ENCODE results near the gene GPR156.
"Not testable (repeated sequence)": the region's sequence is repeated elsewhere in the genome, so short reads cannot be mapped to it uniquely, and the experiment has no call there.

GPR156 gene

DNA sequence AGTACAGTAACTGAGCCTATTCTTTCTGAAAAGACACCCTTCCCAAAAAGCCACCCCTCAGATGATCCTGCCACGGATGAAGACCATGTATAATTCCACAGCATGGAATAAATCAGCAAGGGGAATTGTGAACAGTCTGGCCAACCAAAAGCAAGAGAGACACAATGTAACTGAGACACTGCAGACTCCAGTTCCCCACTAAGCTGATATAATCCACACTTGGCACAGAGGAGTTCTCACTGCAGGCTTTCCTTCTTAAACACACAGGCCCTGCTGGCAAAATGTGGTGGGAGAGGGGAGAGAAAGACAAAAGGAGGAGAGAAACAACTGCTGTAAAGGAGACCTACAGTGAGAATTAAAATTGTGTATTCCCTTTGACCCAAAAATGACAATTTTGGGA, 12.7 kb downstream of the GPR156 start:
- no peak for DNase-seq

- DNase-seq = no peak
Measured at GRCh38 chr3:120265989-120266388, 19.0 kb downstream of the GPR156 start.

- no peak for DNase-seq
Measured at GRCh38 chr3:120264963-120265362, 20.1 kb downstream of the GPR156 start.

GRCh38 chr3:120263792-120264191, 21.2 kb downstream of the GPR156 start:
- DNase-seq = no peak

- no peak for DNase-seq
Measured at GRCh38 chr3:120258009-120258408, 27.0 kb downstream of the GPR156 start.

DNA sequence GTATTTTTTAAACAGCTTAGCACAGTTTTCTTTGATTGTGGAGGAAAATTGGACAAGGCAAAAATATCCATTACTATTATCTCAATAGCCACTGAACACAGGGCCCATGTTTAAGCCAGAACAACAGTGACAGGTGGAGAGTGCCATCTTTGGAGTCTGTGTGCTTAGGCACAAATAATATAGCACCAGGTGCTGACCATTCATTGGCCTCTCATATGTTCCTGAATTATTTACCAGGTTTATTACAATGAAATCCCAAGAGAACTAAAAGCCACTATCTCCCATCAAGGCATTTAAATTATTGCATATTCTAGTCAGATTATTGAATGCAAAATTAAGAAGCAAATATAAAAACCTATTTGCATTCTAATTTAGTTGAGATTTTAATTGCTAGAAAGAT, 39.6 kb downstream of the GPR156 start:
- DNase-seq = no peak

DNA sequence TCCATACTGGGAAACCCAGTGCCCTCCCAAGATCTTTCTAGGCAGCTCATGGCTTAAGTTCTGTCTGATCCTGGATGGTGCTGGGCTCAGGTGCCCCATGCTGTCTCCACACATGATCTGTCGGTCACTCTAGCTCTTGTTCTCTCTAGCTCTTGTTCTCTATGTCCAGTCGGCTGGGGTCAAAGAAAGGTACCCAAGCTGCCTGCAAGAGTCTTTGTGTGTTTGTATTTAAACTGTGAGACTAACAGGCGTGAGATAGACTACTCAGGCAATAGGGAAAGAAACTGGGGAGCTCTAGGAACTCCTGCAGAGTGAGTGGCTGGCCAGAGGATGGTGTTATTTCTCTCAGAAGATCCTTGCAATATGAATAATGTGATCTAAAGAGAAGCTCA, 40.2 kb downstream of the GPR156 start:
- DNase-seq = no peak

DNA sequence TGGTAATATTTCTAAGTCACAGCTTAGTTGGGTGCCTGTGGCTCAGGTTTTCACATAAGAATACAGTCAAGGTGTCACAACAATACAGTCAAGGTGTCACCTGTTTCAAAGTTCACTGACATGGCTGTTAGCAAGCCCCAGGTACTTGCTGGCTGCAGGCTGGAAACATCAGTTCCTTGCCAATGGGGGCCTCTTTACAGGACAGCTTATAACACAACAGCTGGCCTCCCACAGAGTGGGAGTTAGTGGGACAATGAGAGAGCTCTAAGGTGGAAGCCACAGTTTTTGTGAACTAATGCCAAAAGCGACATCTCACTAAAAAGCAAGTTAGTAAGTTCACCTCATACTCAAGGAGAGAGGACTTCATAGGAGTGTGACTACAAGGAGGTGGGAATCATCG, 45.4 kb downstream of the GPR156 start:
- no peak for DNase-seq

- DNase-seq = no peak
Measured at GRCh38 chr3:120227710-120228347, 57.2 kb downstream of the GPR156 start.

- DNase-seq = no peak
Measured at GRCh38 chr3:120224237-120224636, 60.8 kb downstream of the GPR156 start.

DNA sequence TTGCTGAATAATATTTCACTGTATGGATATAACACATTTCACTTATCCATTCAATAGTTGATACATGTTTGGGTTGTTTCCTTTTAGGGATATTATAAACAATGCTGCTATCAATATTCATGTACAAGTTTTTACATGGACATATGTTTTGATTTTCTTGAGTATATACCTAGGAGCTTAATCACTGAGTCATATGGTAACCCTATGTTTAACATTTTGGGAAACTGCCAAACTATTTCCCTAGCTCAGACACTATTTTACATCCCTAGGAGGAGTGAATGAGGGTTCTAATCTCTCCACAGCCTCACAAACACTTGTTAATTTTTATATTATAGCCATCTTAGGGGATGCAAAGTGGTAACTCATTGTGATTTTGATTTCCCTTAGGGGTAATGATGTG, 66.0 kb downstream of the GPR156 start:
- no peak for DNase-seq

- DNase-seq = not testable (repeated sequence)
Measured at GRCh38 chr3:120216633-120217032, 68.4 kb downstream of the GPR156 start.

GRCh38 chr3:120214176-120214575, 70.8 kb downstream of the GPR156 start:
- no peak for DNase-seq

DNA sequence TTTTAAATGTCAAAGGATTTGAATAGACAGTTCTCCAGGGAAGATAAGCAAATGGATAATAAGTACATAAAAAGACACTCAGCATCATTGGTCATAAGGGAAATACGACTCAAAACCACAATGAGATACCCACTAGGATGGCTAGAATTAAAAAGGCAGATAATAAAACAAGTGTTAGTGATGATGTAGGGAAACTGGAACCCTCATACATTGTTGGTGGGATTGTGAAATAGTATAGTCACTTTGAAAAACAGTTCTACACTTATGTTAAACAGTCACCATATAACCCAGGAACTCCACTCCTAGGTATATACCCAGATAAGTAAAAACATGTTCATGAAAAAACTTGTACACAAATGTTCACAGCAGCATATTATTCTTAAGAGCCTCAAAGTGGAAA, 72.5 kb downstream of the GPR156 start:
- no peak for DNase-seq

DNA sequence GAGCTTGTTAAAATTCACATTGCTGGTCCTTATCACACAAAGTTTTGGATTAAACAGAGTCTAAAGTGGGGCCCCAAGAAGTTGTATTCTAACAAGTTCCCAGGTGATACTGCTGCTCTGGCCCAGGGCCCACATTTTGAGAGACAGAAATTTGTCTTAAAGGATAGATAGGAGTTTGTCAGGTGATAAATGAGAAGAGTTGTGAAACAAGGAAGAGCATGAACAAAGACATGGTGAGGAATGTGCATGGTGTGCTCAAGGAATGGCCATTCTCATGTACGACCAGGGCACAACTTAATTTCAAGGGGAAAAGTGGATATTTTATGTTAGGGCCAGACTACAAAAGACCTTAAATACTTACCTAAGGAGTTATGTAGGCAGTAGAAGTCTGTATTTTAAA, 75.6 kb downstream of the GPR156 start:
- no peak for DNase-seq

DNA sequence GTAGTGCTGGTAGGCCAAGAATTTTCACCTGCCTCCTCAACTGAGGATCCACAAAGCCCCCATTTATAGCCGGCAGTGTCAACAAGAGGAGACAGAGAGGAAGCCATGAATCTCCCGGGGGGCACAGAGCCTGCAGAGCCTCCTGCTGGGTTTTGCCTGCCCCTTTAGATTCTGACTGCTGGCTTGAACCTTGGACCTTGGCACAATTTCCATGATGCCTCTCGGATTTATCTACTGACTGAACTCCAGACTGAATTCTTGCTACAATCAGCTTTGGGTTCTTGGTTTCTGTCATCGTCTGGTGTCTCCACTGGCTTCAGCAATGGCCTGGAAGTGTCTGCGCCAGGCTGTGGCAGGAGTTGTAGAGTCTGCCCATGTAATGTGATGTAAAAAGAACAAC, 80.7 kb downstream of the GPR156 start:
- no peak for DNase-seq

DNA sequence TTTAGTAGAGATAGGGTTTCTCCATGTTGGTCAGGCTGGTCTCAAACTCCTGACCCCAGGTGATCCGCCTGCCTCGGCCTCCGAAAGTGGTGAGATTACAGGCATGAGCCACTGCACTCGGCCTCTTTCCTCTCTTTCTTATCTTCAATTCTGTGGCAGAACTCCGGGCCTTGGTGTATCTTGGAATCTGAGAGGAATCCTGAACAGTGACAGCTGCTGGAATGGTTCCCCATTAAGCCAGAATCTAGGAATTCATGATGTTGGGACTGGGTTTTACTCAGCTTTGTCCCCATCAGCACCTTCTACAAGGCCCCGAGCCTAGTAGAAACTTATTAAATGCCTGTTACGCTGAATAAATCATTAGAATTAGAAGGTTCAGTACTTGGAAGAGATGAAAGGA, 81.4 kb downstream of the GPR156 start:
- no peak for DNase-seq

DNA sequence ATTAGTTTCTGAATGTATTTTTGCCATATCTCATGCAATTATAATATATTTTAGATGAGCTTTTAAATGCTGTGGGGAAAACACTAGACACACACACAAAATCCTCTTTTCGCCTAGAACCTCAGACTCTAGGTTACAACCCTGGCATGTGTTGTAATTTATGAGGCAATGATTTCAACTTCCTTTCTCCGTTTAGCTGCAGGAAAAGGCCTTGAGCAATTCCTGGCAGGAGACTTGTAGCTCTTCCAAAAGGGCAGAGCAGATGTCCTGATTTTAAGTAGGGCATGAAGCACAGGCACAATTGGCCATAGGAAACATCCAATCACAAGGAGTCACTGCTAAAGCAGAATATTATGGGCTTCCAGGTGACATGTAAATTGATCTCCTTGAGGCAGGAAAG, 82.0 kb downstream of the GPR156 start:
- DNase-seq = no peak

DNA sequence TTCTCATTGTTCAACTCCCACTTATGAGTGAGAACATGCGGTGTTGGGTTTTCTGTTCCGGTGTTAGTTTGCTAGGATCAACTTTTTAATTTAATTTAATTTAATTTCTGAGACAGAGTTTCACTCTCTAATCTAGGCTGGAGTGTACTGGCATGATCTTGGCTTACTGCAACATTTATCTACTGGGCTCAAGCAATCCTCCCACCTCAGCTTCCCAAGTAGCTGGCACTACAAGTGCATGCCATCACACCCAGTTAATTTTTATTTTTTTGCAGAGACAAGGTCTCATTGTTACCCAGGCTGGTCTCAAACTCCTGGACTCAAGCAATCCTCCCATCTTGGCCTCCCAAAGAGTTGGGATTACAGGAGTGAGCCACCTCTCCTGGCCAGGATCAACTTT, 82.7 kb downstream of the GPR156 start:
- no peak for DNase-seq

GRCh38 chr3:120200493-120201235, 84.4 kb downstream of the GPR156 start:
- DNase-seq = no peak

DNA sequence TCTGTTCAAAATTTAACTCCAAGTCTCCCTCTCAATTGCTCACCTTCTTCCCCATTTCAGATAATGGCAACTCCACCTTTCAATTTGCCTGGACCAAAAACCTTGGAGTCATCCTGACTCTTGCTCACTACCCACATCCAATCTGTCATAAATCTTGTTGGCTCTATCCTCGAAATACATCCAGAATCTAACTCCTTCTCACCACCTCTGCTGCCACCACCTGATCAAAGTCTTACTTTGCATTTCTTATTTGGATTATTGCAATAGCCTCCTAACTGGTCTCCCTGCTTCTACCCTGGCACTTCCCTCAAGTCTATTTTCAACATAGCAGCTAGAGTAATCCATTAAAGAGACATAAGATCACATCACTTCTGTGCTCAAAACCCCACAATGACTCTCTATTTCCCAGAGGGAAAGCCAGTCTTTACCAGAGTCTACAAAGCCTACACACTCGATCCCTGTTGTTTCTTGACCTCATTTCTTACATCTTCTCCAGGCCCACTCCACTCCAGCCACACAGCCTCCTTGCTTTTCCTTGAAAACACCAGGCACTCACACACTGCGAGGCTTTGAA, 86.6 kb downstream of the GPR156 start:
- no peak for DNase-seq

DNA sequence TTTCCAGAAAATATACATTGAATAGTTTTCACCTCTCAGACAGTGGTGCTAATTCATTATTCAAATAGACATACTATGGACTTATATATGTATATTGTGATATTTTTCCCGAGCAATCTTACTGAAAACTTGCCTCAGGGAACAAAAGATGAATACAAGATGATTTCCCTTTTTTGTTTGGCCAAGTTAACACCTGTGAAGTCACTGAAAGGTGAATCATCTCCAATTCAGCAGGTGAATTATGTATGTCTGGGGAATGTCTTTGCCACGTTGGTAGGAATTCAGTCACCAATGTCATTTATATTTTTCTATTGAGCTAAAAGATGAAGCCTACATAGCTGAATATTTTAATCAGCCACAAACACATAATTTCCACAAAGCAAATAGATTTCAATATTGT, 88.2 kb downstream of the GPR156 start:
- no peak for DNase-seq

GRCh38 chr3:120196333-120196732, 88.7 kb downstream of the GPR156 start:
- no peak for DNase-seq

DNA sequence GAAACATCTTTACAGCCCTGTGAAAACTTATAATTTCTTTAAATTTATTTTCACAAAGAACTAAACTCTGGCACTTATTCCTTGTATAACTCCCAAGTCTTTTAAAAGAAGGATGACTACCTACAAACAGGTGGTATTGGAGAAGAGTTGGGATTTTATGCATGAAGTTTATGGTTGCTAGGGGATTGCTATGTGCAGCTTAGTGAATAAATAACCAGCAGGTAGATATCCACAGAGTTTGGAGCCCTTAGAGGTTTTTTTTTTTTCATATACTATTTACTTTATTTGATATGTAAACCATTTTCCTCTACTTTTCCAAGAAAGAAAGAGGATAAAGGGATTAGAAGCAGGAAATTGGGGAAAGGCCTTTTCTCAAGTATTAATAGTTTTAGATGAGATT, 91.5 kb downstream of the GPR156 start:
- no peak for DNase-seq

DNA sequence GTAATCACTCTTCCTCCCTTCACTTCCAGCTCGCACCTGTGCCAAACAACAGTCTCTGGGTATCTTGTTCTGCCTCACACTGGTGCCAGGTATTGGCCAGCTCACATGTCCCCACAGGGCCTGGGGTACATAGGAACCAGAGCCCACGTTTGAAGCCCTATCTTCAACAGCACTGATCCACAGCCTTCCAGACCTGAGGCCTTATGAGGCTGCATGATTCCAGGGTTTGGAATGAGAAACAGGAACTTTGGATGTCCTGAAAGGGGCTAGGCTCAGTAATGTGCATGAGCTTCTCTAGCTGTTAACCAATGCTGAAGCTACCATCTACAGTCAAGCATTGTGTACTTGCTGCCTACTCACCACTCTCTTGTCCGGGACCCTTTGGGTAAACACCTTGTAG, 92.4 kb downstream of the GPR156 start:
- no peak for DNase-seq
